ENCODE measurements around the gene SOCS7.
"Not testable (repeated sequence)": the region's sequence is repeated elsewhere in the genome, so short reads cannot be mapped to it uniquely, and the experiment has no call there.

The SOCS7 gene

GRCh38 chr17:38437313-38437712 lies 85.7 kb downstream of the SOCS7 start:
- H3K4me3 ChIP-seq; H3K36me3 ChIP-seq (replicated peaks); DNase-seq (ENCODE audit: low spot score in 2 of 2); H3K4me1 ChIP-seq; in situ Hi-C loops (cut with MboI; ENCODE audit: low sequenced_read_pairs); H3K9me3 ChIP-seq: not testable (repeated sequence)
- peaks cover 19% of the 10 kb centered on the region for H3K27me3 ChIP-seq (ENCODE audit: low read depth)

- no peaks in the 10 kb centered on the region for H3K36me3 ChIP-seq (replicated peaks)
- in situ Hi-C loops (cut with MboI; ENCODE audit: low sequenced_read_pairs) = no loop called here
- H3K27me3 ChIP-seq (ENCODE audit: low read depth) = peaks cover 30% of the 10 kb centered on the region
- peak; percentile 69 to 87 for DNase-seq (ENCODE audit: low spot score in 2 of 2)
- H3K9me3 ChIP-seq = no peaks in the 10 kb centered on the region
- peaks cover 7% of the 10 kb centered on the region for H3K4me1 ChIP-seq
- H3K4me3 ChIP-seq = no peak overlapping the region
These were observed 87.8 kb downstream of the SOCS7 start for GRCh38 chr17:38439436-38439835.

- no peaks in the 10 kb centered on the region for H3K36me3 ChIP-seq (replicated peaks)
These were observed 89.2 kb downstream of the SOCS7 start for GRCh38 chr17:38440614-38441397.

GRCh38 chr17:38441429-38442061 lies 89.9 kb downstream of the SOCS7 start:
- in situ Hi-C loops (cut with MboI; ENCODE audit: low sequenced_read_pairs) = loop anchor here (5.0 kb wide), 1 partner anchor 46 kb away; no protein-coding TSS in a partner anchor
- H3K27me3 ChIP-seq (ENCODE audit: low read depth) = peaks cover 28% of the 10 kb centered on the region
- H3K4me1 ChIP-seq = peaks cover 7% of the 10 kb centered on the region
- no peak for DNase-seq (ENCODE audit: low spot score in 2 of 2)
- H3K4me3 ChIP-seq = no peak overlapping the region
- no peaks in the 10 kb centered on the region for H3K9me3 ChIP-seq
- H3K36me3 ChIP-seq (replicated peaks) = no peaks in the 10 kb centered on the region

More at GRCh38 chr17:38440614-38441397, 89.2 kb downstream of the SOCS7 start:
- H3K4me3 ChIP-seq = no peak overlapping the region
- no peak for DNase-seq (ENCODE audit: low spot score in 2 of 2)
- peaks cover 30% of the 10 kb centered on the region for H3K27me3 ChIP-seq (ENCODE audit: low read depth)
- no peaks in the 10 kb centered on the region for H3K9me3 ChIP-seq
- peaks cover 7% of the 10 kb centered on the region for H3K4me1 ChIP-seq
- in situ Hi-C loops (cut with MboI; ENCODE audit: low sequenced_read_pairs) = loop anchor here (5.0 kb wide), 1 partner anchor 46 kb away; no protein-coding TSS in a partner anchor

GRCh38 chr17:38442548-38442947 lies 90.9 kb downstream of the SOCS7 start:
- Histone ChIP-seq H3K36me3 (replicated peaks) (no peaks in the 10 kb centered on the region), H3K9me3 (no peaks in the 10 kb centered on the region), H3K27me3 (ENCODE audit: low read depth) (peaks cover 26% of the 10 kb centered on the region), H3K4me1 (peaks cover 7% of the 10 kb centered on the region), H3K4me3 (no peak overlapping the region)
- DNase-seq (ENCODE audit: low spot score in 2 of 2) = no peak
- in situ Hi-C loops (cut with MboI; ENCODE audit: low sequenced_read_pairs) = loop anchor here (5.0 kb wide), 1 partner anchor 45 kb away; no protein-coding TSS in a partner anchor

- in situ Hi-C loops (cut with MboI; ENCODE audit: low sequenced_read_pairs) = loop anchor here (5.0 kb wide), 1 partner anchor 44 kb away; no protein-coding TSS in a partner anchor
- Histone ChIP-seq H3K4me3 (no peak overlapping the region), H3K9me3 (no peaks in the 10 kb centered on the region), H3K4me1 (peaks cover 7% of the 10 kb centered on the region), H3K27me3 (ENCODE audit: low read depth) (peaks cover 26% of the 10 kb centered on the region), H3K36me3 (replicated peaks) (no peaks in the 10 kb centered on the region)
- no peak for DNase-seq (ENCODE audit: low spot score in 2 of 2)
These were observed 91.8 kb downstream of the SOCS7 start for GRCh38 chr17:38443356-38444031.

GRCh38 chr17:38444151-38444550 lies 92.5 kb downstream of the SOCS7 start:
- in situ Hi-C loops (cut with MboI; ENCODE audit: low sequenced_read_pairs) = loop anchor here (5.0 kb wide), 1 partner anchor 43 kb away; no protein-coding TSS in a partner anchor

GRCh38 chr17:38447502-38448085 lies 96.0 kb downstream of the SOCS7 start:
- no peak for DNase-seq (ENCODE audit: low spot score in 2 of 2)
- Histone ChIP-seq H3K4me1 (no peaks in the 10 kb centered on the region), H3K9me3 (no peaks in the 10 kb centered on the region)

More at GRCh38 chr17:38444151-38444550, 92.5 kb downstream of the SOCS7 start:
- no peaks in the 10 kb centered on the region for H3K36me3 ChIP-seq (replicated peaks)
- DNase-seq (ENCODE audit: low spot score in 2 of 2) = peak; percentile 51 to 79
- H3K4me3 ChIP-seq = no peak overlapping the region
- H3K27me3 ChIP-seq (ENCODE audit: low read depth) = peaks cover 26% of the 10 kb centered on the region
- no peaks in the 10 kb centered on the region for H3K9me3 ChIP-seq
- peaks cover 5% of the 10 kb centered on the region for H3K4me1 ChIP-seq

GRCh38 chr17:38448208-38448771 lies 96.6 kb downstream of the SOCS7 start:
- Histone ChIP-seq H3K27me3 (ENCODE audit: low read depth) (peaks cover 25% of the 10 kb centered on the region), H3K4me1 (no peaks in the 10 kb centered on the region), H3K36me3 (replicated peaks) (no peaks in the 10 kb centered on the region), H3K9me3 (no peaks in the 10 kb centered on the region), H3K4me3 (no peak overlapping the region)
- no peak for DNase-seq (ENCODE audit: low spot score in 2 of 2)
- in situ Hi-C loops (cut with MboI; ENCODE audit: low sequenced_read_pairs) = no loop called here

More at GRCh38 chr17:38447502-38448085, 96.0 kb downstream of the SOCS7 start:
- Histone ChIP-seq H3K27me3 (ENCODE audit: low read depth) (peaks cover 25% of the 10 kb centered on the region), H3K4me3 (no peak overlapping the region), H3K36me3 (replicated peaks) (no peaks in the 10 kb centered on the region)
- in situ Hi-C loops (cut with MboI; ENCODE audit: low sequenced_read_pairs) = no loop called here

- no peak overlapping the region for H3K4me3 ChIP-seq
- H3K4me1 ChIP-seq = no peaks in the 10 kb centered on the region
- no peaks in the 10 kb centered on the region for H3K36me3 ChIP-seq (replicated peaks)
- peaks cover 29% of the 10 kb centered on the region for H3K27me3 ChIP-seq (ENCODE audit: low read depth)
- DNase-seq (ENCODE audit: low spot score in 2 of 2) = no peak
- in situ Hi-C loops (cut with MboI; ENCODE audit: low sequenced_read_pairs) = no loop called here
- H3K9me3 ChIP-seq = no peaks in the 10 kb centered on the region
These were observed 97.7 kb downstream of the SOCS7 start for GRCh38 chr17:38449364-38449763.

- no peak overlapping the region for H3K4me3 ChIP-seq
- no peaks in the 10 kb centered on the region for H3K9me3 ChIP-seq
- in situ Hi-C loops (cut with MboI; ENCODE audit: low sequenced_read_pairs) = no loop called here
- no peaks in the 10 kb centered on the region for H3K4me1 ChIP-seq
- no peak for DNase-seq (ENCODE audit: low spot score in 2 of 2)
- peaks cover 40% of the 10 kb centered on the region for H3K27me3 ChIP-seq (ENCODE audit: low read depth)
- no peaks in the 10 kb centered on the region for H3K36me3 ChIP-seq (replicated peaks)
These were observed 98.9 kb downstream of the SOCS7 start for GRCh38 chr17:38450557-38451029.

- in situ Hi-C loops (cut with MboI; ENCODE audit: low sequenced_read_pairs) = no loop called here
- H3K4me1 ChIP-seq = no peaks in the 10 kb centered on the region
- peaks cover 46% of the 10 kb centered on the region for H3K27me3 ChIP-seq (ENCODE audit: low read depth)
- no peaks in the 10 kb centered on the region for H3K9me3 ChIP-seq
- DNase-seq (ENCODE audit: low spot score in 2 of 2) = no peak
- no peak overlapping the region for H3K4me3 ChIP-seq
- no peaks in the 10 kb centered on the region for H3K36me3 ChIP-seq (replicated peaks)
These were observed 99.6 kb downstream of the SOCS7 start for GRCh38 chr17:38451030-38451839.

Measured in HAP-1 (cell line).